ENCODE results near the gene RASSF4. TPM values are rescaled to one million over a fixed set of nuclear protein-coding genes. Genes with fewer than 3 reads are reported as not detected.

Gene RASSF4
- total and polyA plus RNA-seq, 9 of the 15 experiments (the other 6 are each of a cell fraction or from before 2014, with no cell fraction given), result 0.01 to 0.62 (median 0.11) TPM; not detected in 3

DNA sequence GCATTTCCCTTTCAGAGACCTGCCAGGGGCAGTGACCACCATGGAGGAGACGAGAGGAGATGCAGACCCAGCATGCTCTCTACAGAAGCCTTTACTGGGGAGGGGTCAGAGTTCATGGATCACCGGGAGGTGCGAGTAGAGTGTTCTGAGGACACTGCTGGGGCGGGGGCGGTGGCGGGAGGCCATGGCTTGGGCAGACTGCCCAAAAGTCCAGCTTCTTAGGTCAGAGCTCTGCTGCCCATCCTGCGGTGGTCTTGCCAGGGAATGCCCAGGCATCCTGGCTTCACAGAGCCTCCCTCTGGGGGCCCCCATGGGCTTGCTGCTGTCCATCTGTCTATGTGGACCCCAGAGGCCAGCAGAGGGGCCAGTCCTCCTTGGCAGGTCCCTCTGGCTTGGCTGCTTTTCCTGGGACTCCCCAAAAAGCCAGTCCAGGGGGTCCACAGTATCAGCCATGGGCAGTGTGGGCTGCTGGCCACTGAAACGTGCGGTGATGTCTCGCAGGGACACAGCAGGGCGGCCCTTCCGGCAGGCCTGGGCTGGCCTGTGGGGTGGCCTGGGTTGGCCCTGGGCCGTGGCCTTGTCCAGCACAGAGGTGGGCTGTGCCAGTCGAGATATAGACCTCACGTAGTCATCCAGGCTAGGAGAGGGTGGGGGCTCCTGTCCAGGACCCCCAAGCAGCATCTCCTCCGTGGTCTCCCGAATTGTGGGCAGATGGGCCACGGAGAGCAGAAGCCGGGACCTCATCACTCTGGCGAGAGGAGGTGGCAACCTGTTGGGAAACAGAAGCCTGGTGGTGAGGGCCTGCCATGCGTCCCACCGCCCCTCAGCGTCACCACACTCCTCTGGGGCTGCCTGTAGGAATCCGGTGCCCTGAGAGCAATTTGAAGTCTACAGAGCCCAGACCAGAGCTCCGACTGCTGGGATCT lies 17.9 kb downstream of the RASSF4 start:
- FAIRE-seq (no peak), ATAC-seq (no peak), DNase-seq (ENCODE audit: extremely low read depth in 1 of 4, low spot score in 3 of 4) (no peak)
- peaks cover 0 to 6% of the 10 kb centered on the region in 2 experiments; a peak in 1 of 5 replicates for H3K27me3 ChIP-seq (ENCODE audit: control insufficient read depth in 2 of 2, insufficient read depth in 2 of 2, low read length in 2 of 2)
- ChIA-PET POLR2A (interaction anchor here (0.6 to 1.6 kb wide), 3 partner anchors 9 to 29 kb away, joined by 3 to 8 read pairs (median 4); no protein-coding TSS in a partner anchor), CTCF (ENCODE audit: low intra/inter-chr PET ratio) (no interaction called here)
- H3K27ac ChIP-seq (ENCODE audit: extremely low read depth, low read depth, low read length), result no peak overlapping the region
- TF ChIP-seq STAG1 (CRISPR knock-in tag; IDR thresholded peaks at IDR 0.05; ENCODE audit: borderline replicate concordance) (0 out of 2 replicates have a peak, but pooled peaks have one; percentile 10), PHTF2 (CRISPR knock-in tag; IDR thresholded peaks at IDR 0.05) (no peak), YY1 (IDR thresholded peaks at IDR 0.05; ENCODE audit: borderline replicate concordance in 1 of 3, control insufficient read depth in 1 of 3, extremely low read depth in 1 of 3, insufficient read depth in 3 of 3, insufficient read length in 1 of 3, insufficient replicate concordance in 2 of 3, low read depth in 1 of 3, low read length in 2 of 3) (no peak), EGR1 (conservative IDR thresholded peaks at IDR 0.05) (0 out of 2 replicates have a peak, but pooled peaks have one; percentile 19), EP400 (IDR thresholded peaks at IDR 0.05) (no peak), NR2C1 (IDR thresholded peaks at IDR 0.05) (peak; percentile 44; the same call in 1 of the 2 replicates), NR2C1 (tag; IDR thresholded peaks at IDR 0.05) (no peak; the same call in 1 of the 2 replicates), SMAD4 (CRISPR knock-in tag; conservative IDR thresholded peaks at IDR 0.05) (no peak), U2AF1 (optimal IDR thresholded peaks at IDR 0.05; ENCODE audit: low read depth, low read length) (no peak), PTTG1 (tag; IDR thresholded peaks at IDR 0.05; ENCODE audit: low read depth) (no peak), ZNF583 (CRISPR knock-in tag; IDR thresholded peaks at IDR 0.05) (no peak), RBFOX2 (IDR thresholded peaks at IDR 0.05; ENCODE audit: low read depth, low read length) (peak; percentile 37; the same call in 1 of the 2 replicates), ZNF79 (CRISPR knock-in tag; IDR thresholded peaks at IDR 0.05; ENCODE audit: low read depth) (no peak), NR4A1 (CRISPR knock-in tag; IDR thresholded peaks at IDR 0.05) (no peak), NR4A1 (tag; IDR thresholded peaks at IDR 0.05) (no peak), KLF10 (CRISPR knock-in tag; IDR thresholded peaks at IDR 0.05) (no peak), BCL6 (CRISPR knock-in tag; IDR thresholded peaks at IDR 0.05) (no peak)
- TF ChIP-seq, protein P1, sequence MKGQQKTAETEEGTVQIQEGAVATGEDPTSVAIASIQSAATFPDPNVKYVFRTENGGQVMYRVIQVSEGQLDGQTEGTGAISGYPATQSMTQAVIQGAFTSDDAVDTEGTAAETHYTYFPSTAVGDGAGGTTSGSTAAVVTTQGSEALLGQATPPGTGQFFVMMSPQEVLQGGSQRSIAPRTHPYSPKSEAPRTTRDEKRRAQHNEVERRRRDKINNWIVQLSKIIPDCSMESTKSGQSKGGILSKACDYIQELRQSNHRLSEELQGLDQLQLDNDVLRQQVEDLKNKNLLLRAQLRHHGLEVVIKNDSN (CRISPR knock-in tag; IDR thresholded peaks at IDR 0.05), result no peak
- TF ChIP-seq, protein P2, sequence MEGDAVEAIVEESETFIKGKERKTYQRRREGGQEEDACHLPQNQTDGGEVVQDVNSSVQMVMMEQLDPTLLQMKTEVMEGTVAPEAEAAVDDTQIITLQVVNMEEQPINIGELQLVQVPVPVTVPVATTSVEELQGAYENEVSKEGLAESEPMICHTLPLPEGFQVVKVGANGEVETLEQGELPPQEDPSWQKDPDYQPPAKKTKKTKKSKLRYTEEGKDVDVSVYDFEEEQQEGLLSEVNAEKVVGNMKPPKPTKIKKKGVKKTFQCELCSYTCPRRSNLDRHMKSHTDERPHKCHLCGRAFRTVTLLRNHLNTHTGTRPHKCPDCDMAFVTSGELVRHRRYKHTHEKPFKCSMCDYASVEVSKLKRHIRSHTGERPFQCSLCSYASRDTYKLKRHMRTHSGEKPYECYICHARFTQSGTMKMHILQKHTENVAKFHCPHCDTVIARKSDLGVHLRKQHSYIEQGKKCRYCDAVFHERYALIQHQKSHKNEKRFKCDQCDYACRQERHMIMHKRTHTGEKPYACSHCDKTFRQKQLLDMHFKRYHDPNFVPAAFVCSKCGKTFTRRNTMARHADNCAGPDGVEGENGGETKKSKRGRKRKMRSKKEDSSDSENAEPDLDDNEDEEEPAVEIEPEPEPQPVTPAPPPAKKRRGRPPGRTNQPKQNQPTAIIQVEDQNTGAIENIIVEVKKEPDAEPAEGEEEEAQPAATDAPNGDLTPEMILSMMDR (IDR thresholded peaks at IDR 0.05 in 2 of 3, conservative IDR thresholded peaks at IDR 0.05 in 1 of 3; ENCODE audit: insufficient read depth in 2 of 3, low read depth in 1 of 3, low read length in 3 of 3), result no peak
- H4K20me1 ChIP-seq (replicated peaks; ENCODE audit: control insufficient read depth, insufficient read depth, low read length), result no peaks in the 10 kb centered on the region
- WGBS (ENCODE audit: insufficient coverage, low coverage, missing lambda C conversion rate), result 59% methylated on average over 25 of the region's 25 CpGs
- H3K4me1 ChIP-seq (replicated peaks in 1 of 2; ENCODE audit: control insufficient read depth in 2 of 2, insufficient read depth in 2 of 2, low read length in 2 of 2), result peaks cover 44 to 64% of the 10 kb centered on the region in 2 experiments
- BruUV-seq (replicated peaks), result no TSS peak
- in situ Hi-C loops (cut with MboI) (no loop called here), intact Hi-C loops (cut with micrococcal nuclease) (loop anchor here (5.0 kb wide), 1 partner anchor 100 kb away; no protein-coding TSS in a partner anchor)
- no peaks in the 10 kb centered on the region for H3K79me2 ChIP-seq (ENCODE audit: control insufficient read depth, insufficient read depth, low read length)
- no peak overlapping the region for H3K4me2 ChIP-seq (ENCODE audit: insufficient read depth, low read length)
- no peaks in the 10 kb centered on the region for H3K9me1 ChIP-seq (ENCODE audit: control insufficient read depth, insufficient read depth, low read length)
- no peak overlapping the region for H3K4me3 ChIP-seq
- no peaks in the 10 kb centered on the region for H3K36me3 ChIP-seq (ENCODE audit: control insufficient read depth, insufficient read depth, low read length)
- H2AFZ ChIP-seq (ENCODE audit: low read depth, low read length), result no peak overlapping the region
- H3K9ac ChIP-seq (ENCODE audit: insufficient read depth in 1 of 2, low read depth in 2 of 2, low read length in 2 of 2), result peak overlapping the region in 1 of 2 experiments; percentile 65; a peak in 2 of 4 replicates
- no peaks in the 10 kb centered on the region for H3K9me3 ChIP-seq (replicated peaks; ENCODE audit: control insufficient read depth, insufficient read depth, low read depth, low read length)
